ENCODE results near the gene CLIP3. TPM values are rescaled to one million over a fixed set of nuclear protein-coding genes. Genes with fewer than 3 reads are reported as not detected.

The CLIP3 gene
- total and polyA plus RNA-seq, 9 donors = 2.9 to 27.6 (median 18.7) TPM

DNA sequence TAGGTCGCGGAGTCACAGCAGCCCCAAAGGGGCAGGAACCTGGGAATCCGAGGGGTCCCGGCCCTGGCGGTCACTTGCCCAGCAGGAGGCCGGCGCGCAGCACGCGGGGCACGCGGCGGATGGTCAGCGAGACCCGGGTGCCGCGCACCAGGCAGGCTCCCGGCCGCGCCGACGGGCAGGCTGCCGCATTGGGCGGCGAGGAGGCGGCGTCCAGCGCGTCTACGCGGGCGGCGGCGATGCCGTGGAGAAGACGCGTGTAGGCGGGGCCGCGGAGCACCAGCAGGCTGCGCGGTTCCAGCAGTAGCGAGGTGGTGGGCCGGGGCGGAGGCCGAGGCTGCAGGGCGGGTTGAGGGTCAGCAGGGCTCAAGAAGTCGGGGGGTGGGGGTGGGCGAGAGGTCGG, 23.5 kb downstream of the CLIP3 start:
- WGBS (ENCODE audit: insufficient coverage) = under 1% methylated on average over 50 of the region's 50 CpGs
- Histone ChIP-seq H3K36me3 (ENCODE audit: control insufficient read depth, insufficient read depth, low read length) (peaks cover 6% of the 10 kb centered on the region), H3K27me3 (ENCODE audit: control insufficient read depth, insufficient read depth, low read length) (peaks cover 2% of the 10 kb centered on the region), H3K9me3 (replicated peaks; ENCODE audit: control insufficient read depth, low read depth, low read length) (no peaks in the 10 kb centered on the region), H3K4me1 (ENCODE audit: control insufficient read depth, insufficient read depth, low read length) (peaks cover 16% of the 10 kb centered on the region), H3K27ac (ENCODE audit: low read length) (no peak overlapping the region), H3K4me3 (ENCODE audit: low read length) (peak overlapping the region; percentile 31)
- DNase-seq = peak; percentile 79

DNA sequence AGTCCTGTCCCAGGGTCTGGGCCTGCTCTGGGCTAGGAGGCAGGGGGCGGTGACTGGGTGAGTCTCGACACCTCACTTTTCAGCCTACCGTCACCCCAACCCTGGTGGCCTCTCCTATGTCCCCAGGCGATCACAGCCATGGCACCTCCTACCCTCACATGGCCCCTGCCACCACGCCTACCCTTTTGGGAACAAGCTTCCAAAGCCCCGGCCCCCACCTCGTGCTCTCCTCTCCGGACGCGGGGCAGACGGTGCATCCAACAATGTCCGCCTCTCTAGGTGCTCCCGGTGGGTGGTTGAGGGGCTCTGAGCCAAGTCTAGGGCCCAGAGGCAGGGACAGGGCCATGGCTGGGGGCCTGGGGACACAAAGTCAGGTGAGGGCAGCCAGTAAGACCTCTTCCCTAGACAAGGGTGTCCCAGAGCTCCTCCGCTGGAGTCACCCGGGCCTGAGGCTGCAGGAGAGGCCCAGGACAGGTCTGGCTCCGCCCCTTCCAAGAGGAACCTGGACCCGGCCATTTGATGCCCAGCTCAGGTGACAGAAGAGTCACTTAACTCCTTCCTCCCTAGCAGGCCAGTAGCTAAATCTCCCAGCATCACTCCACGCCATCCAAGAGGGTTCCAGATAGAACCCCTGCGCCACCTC, 24.2 kb downstream of the CLIP3 start, which contains the start of gene SYNE4:
Gene SYNE4 (minus strand): TSS at position 478 of the 643 bp plus-strand sequence. CDS start 132 bp downstream, at position 346.
- DNase-seq = no peak
- peaks cover 2% of the 10 kb centered on the region for H3K27me3 ChIP-seq (ENCODE audit: control insufficient read depth, insufficient read depth, low read length)
- no peaks in the 10 kb centered on the region for H3K9me3 ChIP-seq (replicated peaks; ENCODE audit: control insufficient read depth, low read depth, low read length)
- peaks cover 10% of the 10 kb centered on the region for H3K36me3 ChIP-seq (ENCODE audit: control insufficient read depth, insufficient read depth, low read length)
- peaks cover 13% of the 10 kb centered on the region for H3K4me1 ChIP-seq (ENCODE audit: control insufficient read depth, insufficient read depth, low read length)
- H3K4me3 ChIP-seq (ENCODE audit: low read length) = peak within 1 kb of the TSS; percentile 31
- WGBS (ENCODE audit: insufficient coverage) = 29% methylated on average over 8 of the region's 19 CpGs
- no peak within 1 kb of the TSS for H3K27ac ChIP-seq (ENCODE audit: low read length)

DNA sequence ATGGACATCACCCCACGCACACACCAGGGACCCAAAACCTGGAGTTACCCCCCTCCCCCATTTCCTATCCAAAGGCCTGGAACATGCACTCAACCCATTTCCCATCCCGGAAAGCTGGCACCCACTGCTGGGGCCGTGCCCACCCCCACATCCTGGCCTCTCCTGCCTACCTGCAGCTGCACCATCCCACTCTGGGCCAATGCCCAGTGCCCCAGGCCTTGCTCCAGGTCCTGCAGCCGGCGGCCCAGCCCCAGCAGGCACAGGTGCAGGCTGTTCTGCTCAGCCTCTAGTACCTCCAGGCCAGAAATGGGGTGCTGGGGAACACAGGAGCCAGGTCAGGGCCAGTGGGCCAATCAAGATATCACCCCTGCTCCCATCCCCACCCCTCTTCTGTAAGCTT, 25.7 kb downstream of the CLIP3 start:
- Histone ChIP-seq H3K4me3 (ENCODE audit: low read length) (no peak overlapping the region), H3K4me1 (ENCODE audit: control insufficient read depth, insufficient read depth, low read length) (peaks cover 9% of the 10 kb centered on the region), H3K27ac (ENCODE audit: low read length) (no peak overlapping the region), H3K27me3 (ENCODE audit: control insufficient read depth, insufficient read depth, low read length) (peaks cover 2% of the 10 kb centered on the region), H3K36me3 (ENCODE audit: control insufficient read depth, insufficient read depth, low read length) (peaks cover 10% of the 10 kb centered on the region), H3K9me3 (replicated peaks; ENCODE audit: control insufficient read depth, low read depth, low read length) (no peaks in the 10 kb centered on the region)
- no peak for DNase-seq
- 74% methylated on average over 5 of the region's 5 CpGs for WGBS (ENCODE audit: insufficient coverage)

DNA sequence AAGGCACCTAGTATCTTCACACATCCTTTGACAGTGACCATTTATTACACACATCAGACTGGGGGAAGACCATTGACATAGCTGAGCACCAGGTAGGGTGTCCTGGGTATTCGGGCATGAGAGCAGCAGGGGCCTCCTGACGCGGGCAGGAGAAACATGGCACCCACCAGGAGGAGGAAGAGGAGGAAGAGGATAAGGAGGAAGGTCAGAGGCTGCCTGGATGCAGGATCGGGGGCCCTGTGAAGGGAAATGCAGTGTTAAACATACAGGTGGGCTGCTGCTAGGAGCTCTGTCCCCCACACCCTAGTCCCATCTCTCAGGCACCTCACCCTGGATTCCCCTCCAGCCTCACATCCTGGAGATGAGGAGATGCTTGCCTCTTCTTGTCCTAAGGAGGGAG, 29.4 kb downstream of the CLIP3 start:
- no peak for DNase-seq
- Histone ChIP-seq H3K4me3 (ENCODE audit: low read length) (no peak overlapping the region), H3K36me3 (ENCODE audit: control insufficient read depth, insufficient read depth, low read length) (peaks cover 19% of the 10 kb centered on the region), H3K4me1 (ENCODE audit: control insufficient read depth, insufficient read depth, low read length) (peaks cover 5% of the 10 kb centered on the region), H3K27me3 (ENCODE audit: control insufficient read depth, insufficient read depth, low read length) (no peaks in the 10 kb centered on the region), H3K27ac (ENCODE audit: low read length) (no peak overlapping the region), H3K9me3 (replicated peaks; ENCODE audit: control insufficient read depth, low read depth, low read length) (no peaks in the 10 kb centered on the region)
- WGBS (ENCODE audit: insufficient coverage) = 93% methylated on average over 3 of the region's 4 CpGs

DNA sequence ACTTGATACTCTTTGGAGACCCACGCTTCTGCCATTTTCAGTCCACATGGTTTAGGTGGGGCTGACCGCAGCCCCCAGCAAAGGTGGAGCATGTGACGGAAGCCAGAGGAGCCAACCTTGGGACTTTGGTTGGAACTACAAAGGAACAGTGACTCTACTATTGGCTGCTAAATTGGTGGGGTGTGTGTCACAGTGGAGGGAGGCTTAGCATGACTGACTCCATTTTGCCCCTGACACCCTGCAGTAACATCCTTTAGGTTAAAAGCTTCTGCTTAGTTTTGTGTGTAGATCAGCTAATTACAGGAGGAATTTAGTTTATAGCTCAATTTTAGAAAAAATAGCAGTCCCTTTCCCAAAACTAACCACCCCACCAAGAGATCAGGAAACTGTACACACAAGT, 31.1 kb downstream of the CLIP3 start:
- Histone ChIP-seq H3K36me3 (ENCODE audit: control insufficient read depth, insufficient read depth, low read length) (peaks cover 25% of the 10 kb centered on the region), H3K9me3 (replicated peaks; ENCODE audit: control insufficient read depth, low read depth, low read length) (no peaks in the 10 kb centered on the region), H3K27me3 (ENCODE audit: control insufficient read depth, insufficient read depth, low read length) (no peaks in the 10 kb centered on the region), H3K4me1 (ENCODE audit: control insufficient read depth, insufficient read depth, low read length) (peaks cover 6% of the 10 kb centered on the region), H3K4me3 (ENCODE audit: low read length) (no peak overlapping the region), H3K27ac (ENCODE audit: low read length) (no peak overlapping the region)
- DNase-seq = no peak
- WGBS (ENCODE audit: insufficient coverage) = 89% methylated on average over 3 of the region's 3 CpGs

DNA sequence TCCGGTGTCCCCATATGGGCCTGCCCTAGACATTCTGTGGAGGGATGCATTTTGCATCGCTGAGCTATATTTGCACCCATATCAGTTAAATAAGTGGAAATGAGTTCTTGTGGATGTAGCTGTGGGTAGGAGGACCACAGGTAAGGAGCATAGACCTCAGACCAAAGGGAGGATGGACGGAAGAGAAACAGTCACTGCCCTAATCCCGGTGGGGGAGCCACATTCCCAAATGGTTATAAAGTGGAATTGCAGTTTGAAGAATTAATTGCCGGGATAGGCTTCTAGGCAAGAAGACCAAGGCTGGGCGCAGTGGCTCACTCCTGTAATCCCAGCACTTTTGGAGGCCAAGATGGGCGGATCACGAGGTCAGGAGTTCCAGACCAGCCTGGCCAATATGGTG, 35.9 kb downstream of the CLIP3 start:
- H3K27ac ChIP-seq (ENCODE audit: low read length) = no peak overlapping the region
- peaks cover 15% of the 10 kb centered on the region for H3K36me3 ChIP-seq (ENCODE audit: control insufficient read depth, insufficient read depth, low read length)
- H3K4me3 ChIP-seq (ENCODE audit: low read length) = no peak overlapping the region
- no peaks in the 10 kb centered on the region for H3K9me3 ChIP-seq (replicated peaks; ENCODE audit: control insufficient read depth, low read depth, low read length)
- peaks cover 25% of the 10 kb centered on the region for H3K4me1 ChIP-seq (ENCODE audit: control insufficient read depth, insufficient read depth, low read length)
- no peak for DNase-seq
- peaks cover 2% of the 10 kb centered on the region for H3K27me3 ChIP-seq (ENCODE audit: control insufficient read depth, insufficient read depth, low read length)
- 78% methylated on average over 4 of the region's 8 CpGs for WGBS (ENCODE audit: insufficient coverage)

DNA sequence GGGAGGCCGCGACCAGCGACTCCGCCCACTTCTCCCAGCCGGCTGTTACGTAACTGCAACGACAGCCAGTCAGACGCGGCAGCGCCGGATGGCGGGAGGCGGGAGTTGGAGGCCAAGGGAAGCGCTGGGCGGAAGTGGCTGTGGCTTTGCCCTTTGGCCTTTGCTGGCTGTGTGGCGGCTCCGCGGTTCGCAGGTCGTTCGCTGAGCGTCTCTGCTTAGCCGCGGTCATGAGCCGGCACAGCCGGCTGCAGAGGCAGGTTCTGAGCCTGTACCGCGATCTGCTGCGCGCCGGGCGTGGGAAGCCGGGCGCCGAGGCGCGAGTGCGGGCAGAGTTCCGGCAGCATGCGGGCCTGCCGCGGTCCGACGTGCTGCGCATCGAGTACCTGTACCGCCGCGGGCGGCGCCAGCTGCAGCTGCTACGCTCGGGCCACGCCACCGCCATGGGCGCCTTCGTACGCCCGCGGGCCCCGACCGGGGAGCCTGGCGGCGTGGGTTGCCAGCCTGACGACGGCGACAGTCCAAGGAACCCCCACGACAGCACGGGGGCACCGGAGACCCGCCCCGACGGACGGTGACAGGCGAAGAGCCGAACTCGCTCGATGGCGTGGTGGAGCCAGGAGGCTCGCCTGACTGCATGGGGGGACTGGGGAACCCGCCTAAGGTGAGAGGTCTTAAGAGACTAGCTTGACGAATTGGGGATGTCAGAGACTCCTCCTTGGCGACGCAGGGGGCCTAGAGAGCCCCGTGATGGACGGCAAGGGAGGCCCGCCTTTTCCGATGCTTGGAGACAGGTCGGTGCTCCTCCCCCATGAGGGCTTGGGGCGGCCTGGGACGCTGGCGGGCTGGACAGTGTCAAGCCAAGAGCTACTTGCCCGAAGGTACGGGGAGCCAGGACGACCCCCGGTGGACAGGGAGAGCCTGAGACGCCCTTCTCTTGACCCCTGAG, 37.4 kb downstream of the CLIP3 start, which contains the start of gene SDHAF1:
Gene SDHAF1 (plus strand): TSS at position 141 of the 946 bp plus-strand sequence. CDS start 87 bp downstream, at position 228.
- WGBS (ENCODE audit: insufficient coverage) = under 1% methylated on average over 93 of the region's 97 CpGs

DNA sequence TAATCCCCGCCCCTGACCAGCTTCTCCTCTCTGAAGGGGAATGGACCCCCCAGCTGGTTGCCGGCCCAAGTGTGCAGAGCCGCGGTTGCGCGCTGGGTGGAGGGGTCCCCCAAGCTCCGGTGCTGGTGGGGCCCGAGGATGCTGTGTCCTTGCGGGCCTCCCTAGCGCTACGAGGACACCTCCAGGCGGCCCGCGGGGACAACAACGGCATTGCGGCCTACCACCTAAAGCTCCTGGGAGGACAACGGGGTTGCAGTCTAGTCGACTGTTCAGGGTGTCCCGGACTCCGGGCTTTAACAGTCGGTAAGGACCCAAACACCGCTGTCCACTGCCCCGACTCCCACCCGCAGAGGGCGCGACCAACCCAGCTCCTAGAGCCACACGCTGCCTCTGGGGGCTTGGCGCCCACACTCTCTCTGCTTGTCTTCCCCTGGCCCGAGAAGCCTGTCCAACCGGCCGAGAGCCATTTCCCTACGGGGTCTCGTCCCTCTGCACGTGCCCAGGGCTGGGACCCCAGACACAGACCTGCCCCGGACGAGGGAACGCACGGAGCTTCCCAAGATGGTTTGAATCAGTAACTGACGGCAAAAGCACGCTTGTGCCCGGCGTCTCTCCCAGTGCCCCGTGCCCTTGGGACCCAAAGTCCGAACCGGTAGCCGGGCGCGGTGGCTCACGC, 38.6 kb downstream of the CLIP3 start:
- H3K36me3 ChIP-seq (ENCODE audit: control insufficient read depth, insufficient read depth, low read length) = peaks cover 9% of the 10 kb centered on the region
- H3K27ac ChIP-seq (ENCODE audit: low read length) = no peak overlapping the region
- peak overlapping the region; percentile 65 for H3K4me3 ChIP-seq (ENCODE audit: low read length)
- DNase-seq = no peak
- 23% methylated on average over 36 of the region's 49 CpGs for WGBS (ENCODE audit: insufficient coverage)
- H3K27me3 ChIP-seq (ENCODE audit: control insufficient read depth, insufficient read depth, low read length) = peaks cover 4% of the 10 kb centered on the region
- H3K4me1 ChIP-seq (ENCODE audit: control insufficient read depth, insufficient read depth, low read length) = peaks cover 24% of the 10 kb centered on the region
- H3K9me3 ChIP-seq (replicated peaks; ENCODE audit: control insufficient read depth, low read depth, low read length) = no peaks in the 10 kb centered on the region

More for the DNA sequence above, 37.4 kb downstream of the CLIP3 start, which contains the start of gene SDHAF1:
- Histone ChIP-seq H3K36me3 (ENCODE audit: control insufficient read depth, insufficient read depth, low read length) (peaks cover 9% of the 10 kb centered on the region), H3K27ac (ENCODE audit: low read length) (peak within 1 kb of the TSS; percentile 78), H3K4me3 (ENCODE audit: low read length) (peak within 1 kb of the TSS; percentile 65), H3K4me1 (ENCODE audit: control insufficient read depth, insufficient read depth, low read length) (peaks cover 25% of the 10 kb centered on the region), H3K27me3 (ENCODE audit: control insufficient read depth, insufficient read depth, low read length) (peaks cover 2% of the 10 kb centered on the region), H3K9me3 (replicated peaks; ENCODE audit: control insufficient read depth, low read depth, low read length) (no peaks in the 10 kb centered on the region)
- DNase-seq = peak; percentile 97

DNA sequence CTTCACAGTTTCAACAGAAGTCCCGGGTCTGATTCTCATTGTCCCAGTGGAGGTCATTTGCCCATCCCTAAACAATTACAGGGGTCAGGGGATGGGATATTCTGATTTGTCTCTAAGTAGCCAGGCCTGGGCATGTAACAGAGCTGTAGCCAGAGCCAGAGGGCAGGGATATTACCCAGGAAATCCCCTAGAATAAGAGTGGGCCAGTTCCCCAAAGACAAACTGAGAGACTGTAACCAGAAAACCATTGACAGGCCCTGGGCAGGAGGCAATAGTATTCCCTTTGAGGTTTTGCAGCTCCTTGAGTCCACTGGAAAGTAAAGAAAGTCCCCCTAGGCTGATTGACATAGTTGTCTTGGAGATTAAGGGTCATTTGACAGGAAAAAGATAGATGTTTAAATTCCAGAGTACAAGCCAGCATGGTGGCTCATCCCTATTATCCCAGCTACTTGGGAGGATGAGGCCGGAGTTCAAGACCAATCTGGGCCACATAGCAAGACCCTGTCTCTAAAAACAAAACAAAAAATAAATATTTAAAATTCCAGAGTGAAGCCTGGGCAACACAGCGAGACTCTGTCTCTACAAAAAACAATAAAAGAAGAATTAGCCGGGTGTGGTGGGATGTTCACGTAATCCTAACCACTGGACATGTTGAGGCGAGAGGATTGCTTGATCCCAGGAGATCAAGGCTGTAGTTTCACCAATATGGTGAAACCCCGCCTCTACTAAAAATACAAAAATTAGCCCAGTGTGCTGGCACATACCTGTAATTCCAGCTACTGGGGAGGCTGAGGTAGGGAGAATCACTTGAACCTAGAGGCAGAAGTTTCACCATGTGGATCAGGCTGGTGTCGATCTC, 39.5 kb downstream of the CLIP3 start:
- H3K27ac ChIP-seq (ENCODE audit: low read length) = no peak overlapping the region
- peaks cover 4% of the 10 kb centered on the region for H3K36me3 ChIP-seq (ENCODE audit: control insufficient read depth, insufficient read depth, low read length)
- H3K27me3 ChIP-seq (ENCODE audit: control insufficient read depth, insufficient read depth, low read length) = peaks cover 4% of the 10 kb centered on the region
- H3K4me3 ChIP-seq (ENCODE audit: low read length) = no peak overlapping the region
- no peaks in the 10 kb centered on the region for H3K9me3 ChIP-seq (replicated peaks; ENCODE audit: control insufficient read depth, low read depth, low read length)
- peaks cover 20% of the 10 kb centered on the region for H3K4me1 ChIP-seq (ENCODE audit: control insufficient read depth, insufficient read depth, low read length)
- DNase-seq = no peak
- 89% methylated on average over 1 of the region's 8 CpGs for WGBS (ENCODE audit: insufficient coverage)
